HCT116 (cell line): ENCODE data around the gene ADAMTS14.

Source experiments
- CTCF ChIP-seq, 3 experiments: fragments of 200-600 bp in 1 of 3; sonication (generic) in 1 of 3; IDR thresholded peaks in 2 of 3; conservative IDR thresholded peaks in 1 of 3; 2 replicates each; pipeline ENCODE4 v1.5.1; 2012 to 2017; ENCODE audit warnings: low read depth in 2 of 3, low read length in 2 of 3, antibody characterized with exemption in 1 of 3, borderline replicate concordance in 1 of 3, control low read depth in 1 of 3, mild to moderate bottlenecking in 1 of 3, mixed read lengths in 1 of 3, mixed run types in 1 of 3, moderate library complexity in 1 of 3; ENCODE audit not compliant: insufficient read depth in 1 of 3
- EZH2phosphoT487 ChIP-seq: fragments of 200-600 bp; IDR thresholded peaks from 2 replicates; pipeline ENCODE4 v1.6.1; 2018; ENCODE audit warnings: antibody characterized with exemption, borderline replicate concordance
- POLR2AphosphoS5 ChIP-seq: IDR thresholded peaks from 2 replicates; pipeline ENCODE4 v1.6.1; 2011; ENCODE audit warnings: mild to moderate bottlenecking, low read depth, low read length, moderate library complexity
- RAD21 ChIP-seq: IDR thresholded peaks from 2 replicates; pipeline ENCODE4 v1.6.1; 2012; ENCODE audit warnings: low read depth, mild to moderate bottlenecking
- ZNF274 ChIP-seq: fragments of 200-500 bp; sonication (Bioruptor generic); IDR thresholded peaks from 2 replicates; pipeline ENCODE4 v1.6.1; 2014; ENCODE audit warnings: mild to moderate bottlenecking, low read depth, low read length, inconsistent platforms

GRCh38 chr10:70809011-70809611 is 136.8 kb downstream of the ADAMTS14 start:
- TF ChIP-seq RAD21 (no peak), CTCF (IDR thresholded peaks at IDR 0.05 in 2 of 3, conservative IDR thresholded peaks at IDR 0.05 in 1 of 3; ENCODE audit: borderline replicate concordance in 1 of 3, insufficient read depth in 1 of 3, low read depth in 2 of 3, low read length in 2 of 3) (no peak), EZH2phosphoT487 (no peak), POLR2AphosphoS5 (no peak), ZNF274 (no peak)
